ENCODE data around the gene HFE. TPM values are rescaled to one million over a fixed set of nuclear protein-coding genes. Genes with fewer than 3 reads are reported as not detected.
A peak's percentile ranks its signal among the peaks of the same experiment; 100 is the strongest.
"Not testable (repeated sequence)": the region's sequence is repeated elsewhere in the genome, so short reads cannot be mapped to it uniquely, and the experiment has no call there.

Gene HFE
- total RNA-seq, 4 donors from 2014 or later, result 5.9 to 11.0 (median 9.0) TPM

- Histone ChIP-seq H3K9me3 (no peaks in the 10 kb centered on the region), H3K36me3 (no peaks in the 10 kb centered on the region), H3K4me3 (peak overlapping the region; percentile 39 to 59 (median 50)), H3K27ac (peak overlapping the region; percentile 74 to 95 (median 92)), H3K27me3 (no peaks in the 10 kb centered on the region), H3K4me1 (peaks cover 0 to 11% (median 2%) of the 10 kb centered on the region in 4 donors)
- 2 to 3% methylated on average over 40 to 46 of the region's 47 CpGs for WGBS, 2 donors
- peak; percentile 64 to 99 for DNase-seq (ENCODE audit: low spot score in 2 of 2)
- TF ChIP-seq POLR2A (IDR thresholded peaks at IDR 0.05), result peak; percentile 76 to 77
- peak in 1 of 2 donors; percentile 94 for TF ChIP-seq EP300 (IDR thresholded peaks at IDR 0.05)
- peak in 1 of 5 experiments; percentile 20 for TF ChIP-seq CTCF (IDR thresholded peaks at IDR 0.05)
These were observed 41.9 kb upstream of the HFE start for GRCh38 chr6:26045065-26045927.

- no peak for DNase-seq (ENCODE audit: low spot score in 2 of 2)
- whole genome bisulfite sequencing, 2 donors, result 31 to 39% methylated on average over 5 of the region's 5 CpGs
- H3K9me3 ChIP-seq, result no peaks in the 10 kb centered on the region
- peak overlapping the region in 2 of 4 donors; percentile 37 to 44 for H3K4me3 ChIP-seq
- TF ChIP-seq CTCF (IDR thresholded peaks at IDR 0.05), result no peak
- no peak for TF ChIP-seq POLR2A (IDR thresholded peaks at IDR 0.05)
- no peak for TF ChIP-seq EP300 (IDR thresholded peaks at IDR 0.05)
- H3K27me3 ChIP-seq, result no peaks in the 10 kb centered on the region
- H3K36me3 ChIP-seq, result no peaks in the 10 kb centered on the region
- H3K4me1 ChIP-seq, result peaks cover 0 to 11% (median 2%) of the 10 kb centered on the region in 4 donors
- peak overlapping the region in 1 of 4 donors; percentile 51 for H3K27ac ChIP-seq
These were observed 41.3 kb upstream of the HFE start for GRCh38 chr6:26045928-26046368.

GRCh38 chr6:26047329-26047728 lies 39.9 kb upstream of the HFE start:
- WGBS, 2 donors, result 90 to 95% methylated on average over 18 of the region's 18 CpGs
- DNase-seq (ENCODE audit: low spot score in 2 of 2), result not testable (repeated sequence)

GRCh38 chr6:26048590-26048989 lies 38.6 kb upstream of the HFE start:
- H3K27me3 ChIP-seq, result no peaks in the 10 kb centered on the region
- TF ChIP-seq CTCF (IDR thresholded peaks at IDR 0.05) (no peak), POLR2A (IDR thresholded peaks at IDR 0.05) (no peak)
- H3K36me3 ChIP-seq, result no peaks in the 10 kb centered on the region
- no peaks in the 10 kb centered on the region for H3K9me3 ChIP-seq
- no peak overlapping the region for H3K27ac ChIP-seq
- DNase-seq (ENCODE audit: low spot score in 2 of 2), result no peak
- H3K4me3 ChIP-seq, result no peak overlapping the region
- 66 to 82% methylated on average over 2 of the region's 2 CpGs for WGBS, 2 donors
- peaks cover 0 to 10% (median 2%) of the 10 kb centered on the region in 4 donors for H3K4me1 ChIP-seq

More at GRCh38 chr6:26047329-26047728, 39.9 kb upstream of the HFE start:
- not testable (repeated sequence) for H3K36me3 ChIP-seq, H3K27ac ChIP-seq, H3K4me3 ChIP-seq, H3K27me3 ChIP-seq, H3K9me3 ChIP-seq
- H3K4me1 ChIP-seq, result peaks cover 0 to 11% (median 2%) of the 10 kb centered on the region in 4 donors

DNA sequence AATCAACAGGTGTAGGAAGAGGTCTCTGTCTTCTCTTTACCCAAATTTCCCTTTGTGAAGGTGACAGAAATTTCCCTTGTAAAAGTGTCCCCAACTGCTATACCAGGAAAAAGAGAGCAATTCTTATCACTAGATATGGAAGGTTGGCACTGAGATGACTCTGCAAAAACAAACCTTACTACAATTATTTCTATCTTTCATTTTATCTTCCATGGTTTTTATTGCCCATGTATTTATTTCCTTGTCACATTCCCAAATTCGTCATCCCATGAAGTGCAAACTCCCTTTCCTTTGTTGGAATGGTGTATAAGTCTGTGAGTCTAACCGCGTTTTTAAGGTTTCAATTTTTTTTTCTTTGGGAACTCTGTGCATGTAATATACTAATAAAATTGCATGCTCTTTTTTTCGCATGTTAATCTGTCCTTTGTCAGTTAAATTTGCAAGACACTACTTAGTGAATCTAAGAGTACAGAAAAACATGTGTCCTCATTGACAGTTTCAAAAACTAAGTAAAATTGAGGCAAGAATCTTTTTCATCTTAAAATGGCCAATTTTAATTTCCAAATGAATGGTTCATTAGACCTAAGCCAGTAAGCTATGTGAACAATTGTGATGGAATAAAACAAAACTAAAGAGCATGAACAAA lies 35.4 kb upstream of the HFE start:
- H3K27me3 ChIP-seq, result no peaks in the 10 kb centered on the region
- no peak overlapping the region for H3K27ac ChIP-seq
- no peak for DNase-seq (ENCODE audit: low spot score in 2 of 2)
- TF ChIP-seq POLR2A (IDR thresholded peaks at IDR 0.05), result no peak
- TF ChIP-seq EP300 (IDR thresholded peaks at IDR 0.05), result no peak
- TF ChIP-seq CTCF (IDR thresholded peaks at IDR 0.05), result no peak
- peaks cover 0 to 13% (median 4%) of the 10 kb centered on the region in 4 donors for H3K4me1 ChIP-seq
- H3K9me3 ChIP-seq, result no peaks in the 10 kb centered on the region
- no peak overlapping the region for H3K4me3 ChIP-seq
- 92 to 94% methylated on average over 4 of the region's 4 CpGs for WGBS, 2 donors
- H3K36me3 ChIP-seq, result no peaks in the 10 kb centered on the region

DNA sequence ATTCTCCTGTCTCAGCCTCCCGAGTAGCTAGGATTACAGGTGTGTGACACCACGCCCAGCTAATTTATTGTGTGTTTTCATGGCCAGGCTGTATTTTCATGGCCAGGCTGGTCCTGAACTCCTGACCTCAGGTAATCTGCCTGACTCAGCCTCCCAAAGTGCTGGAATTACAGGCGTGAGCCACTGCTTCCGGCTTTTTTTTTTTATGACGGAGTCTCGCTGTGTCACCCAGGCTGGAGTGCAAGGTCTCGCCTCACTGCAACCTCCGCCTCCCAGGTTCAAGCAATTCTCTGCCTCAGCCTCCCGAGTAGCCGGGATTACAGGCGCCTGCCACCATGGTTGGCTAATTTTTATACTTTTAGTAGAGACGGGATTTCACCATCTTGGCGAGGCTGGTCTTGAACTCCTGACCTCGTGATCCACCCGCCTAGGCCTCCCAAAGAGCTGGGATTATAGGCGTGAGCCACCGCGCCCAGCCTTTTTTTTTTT lies 34.4 kb upstream of the HFE start:
- H3K27me3 ChIP-seq; H3K9me3 ChIP-seq; DNase-seq (ENCODE audit: low spot score in 2 of 2); H3K36me3 ChIP-seq; H3K27ac ChIP-seq; H3K4me3 ChIP-seq: not testable (repeated sequence)
- peaks cover 0 to 19% (median 4%) of the 10 kb centered on the region in 4 donors for H3K4me1 ChIP-seq
- 96 to 97% methylated on average over 18 of the region's 18 CpGs for WGBS, 2 donors
